Right renal pelvis (tissue), 4 donors: ENCODE data around the gene PRSS57. TPM values are rescaled to one million over a fixed set of nuclear protein-coding genes. Genes with fewer than 3 reads are reported as not detected.

ENCODE experiments used
- DNase-seq, 4 donors: peaks; one replicate each; pipeline ENCODE4 v3.0.0-alpha.2; 2013; ENCODE audit warnings: low read depth in 4 of 4, low spot score in 3 of 4, missing footprints in 1 of 4
- polyA plus RNA-seq, 4 donors: library from polyadenylated mRNA; unstranded; fragments of 120-200 nt; gene quantifications; one replicate each; pipeline ENCODE4 v1.2.1, GENCODE V29; 2013; ENCODE audit not compliant: insufficient read length in 4 of 4

Gene PRSS57
- polyA plus RNA-seq, 4 donors, result 0.17 to 0.48 (median 0.37) TPM

DNA sequence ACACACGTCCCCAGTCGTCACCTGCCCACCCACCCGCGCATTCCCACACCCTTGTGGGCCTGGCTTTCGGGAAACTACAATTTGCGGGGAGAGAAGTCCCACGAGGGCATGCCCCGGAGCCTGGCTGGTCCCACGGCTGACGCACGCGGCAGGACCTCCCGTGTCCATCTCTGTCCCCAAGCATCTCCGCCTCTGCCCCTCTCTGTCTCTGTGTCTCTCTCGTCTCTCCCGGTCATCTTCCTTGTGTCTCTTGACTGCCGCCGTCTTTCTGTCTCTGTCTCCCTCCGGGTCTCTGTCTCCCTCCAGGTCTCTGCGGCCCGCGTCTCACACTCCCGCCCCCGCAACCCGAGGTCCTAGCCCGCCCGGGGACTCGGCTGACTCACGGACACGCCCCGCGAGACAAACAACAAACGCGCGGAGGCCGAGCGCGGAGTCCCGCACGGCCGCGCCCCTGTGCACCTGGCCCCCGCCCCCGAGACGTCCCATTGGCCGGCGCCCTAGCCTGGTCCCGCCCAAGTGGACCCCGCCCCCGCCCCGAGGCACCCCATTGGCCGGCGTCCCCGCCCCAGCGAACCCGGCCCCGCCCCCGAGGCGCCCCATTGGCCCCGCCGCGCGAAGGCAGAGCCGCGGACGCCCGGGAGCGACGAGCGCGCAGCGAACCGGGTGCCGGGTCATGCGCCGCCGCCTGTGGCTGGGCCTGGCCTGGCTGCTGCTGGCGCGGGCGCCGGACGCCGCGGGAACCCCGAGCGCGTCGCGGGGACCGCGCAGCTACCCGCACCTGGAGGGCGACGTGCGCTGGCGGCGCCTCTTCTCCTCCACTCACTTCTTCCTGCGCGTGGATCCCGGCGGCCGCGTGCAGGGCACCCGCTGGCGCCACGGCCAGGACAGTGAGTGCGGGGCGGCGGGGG lies 55.7 kb downstream of the PRSS57 start, which contains the start of gene FGF22:
FGF22 (plus strand) TSS at position 627 of the 908 bp plus-strand sequence; CDS start at position 674, 47 bp downstream.
- DNase-seq, result peak; percentile 69 to 77 (median 75)

DNA sequence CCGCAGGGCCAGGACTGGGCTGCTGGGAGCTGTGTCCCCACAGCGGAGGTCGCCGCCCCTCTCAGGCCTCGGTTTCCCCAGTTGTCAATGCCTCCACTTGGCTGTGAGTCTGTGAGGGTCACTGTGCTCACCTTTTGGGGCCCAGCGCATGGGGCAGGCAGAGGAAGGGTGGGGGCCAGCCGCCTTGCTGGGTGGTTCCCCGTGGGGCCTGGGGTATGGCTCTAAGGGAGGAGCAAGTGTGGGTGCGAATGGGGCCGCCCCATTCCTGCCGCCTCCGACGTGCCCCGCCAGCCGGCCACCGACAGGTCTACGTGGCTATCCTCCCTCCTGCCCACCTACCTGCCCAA lies 56.4 kb downstream of the PRSS57 start:
- no peak for DNase-seq

Other genes with a start within 250 kb of the PRSS57 start
- gene SHC2, start 234.4 kb downstream of the PRSS57 start, polyA plus RNA-seq, result 10 to 100 TPM; 25.1 to 41.9 (median 28.7) TPM
- gene MADCAM1, start 199.0 kb downstream of the PRSS57 start, polyA plus RNA-seq, result 1 to 10 TPM; 2.8 to 5.6 (median 3.6) TPM
- 10 to 100 TPM in 1 of 4 donors, 1 to 10 TPM in 3; 5.5 to 18.3 (median 6.6) TPM for gene TPGS1, start 188.0 kb downstream of the PRSS57 start, polyA plus RNA-seq
- 10 to 100 TPM; 56.1 to 75.0 (median 60.6) TPM for gene CDC34, start 163.7 kb downstream of the PRSS57 start, polyA plus RNA-seq
- under 1 TPM; 0.17 to 0.43 (median 0.29) TPM for gene GZMM, start 151.4 kb downstream of the PRSS57 start, polyA plus RNA-seq
- 100 to 1,000 TPM; 419 to 639 (median 444) TPM for gene BSG, start 122.9 kb downstream of the PRSS57 start, polyA plus RNA-seq
- under 1 TPM; 0.18 to 0.44 (median 0.23) TPM for gene HCN2, start 105.6 kb downstream of the PRSS57 start, polyA plus RNA-seq
- 10 to 100 TPM; 52.8 to 71.6 (median 57.0) TPM for gene POLRMT, start 61.9 kb downstream of the PRSS57 start, polyA plus RNA-seq
- under 1 TPM; 0.23 to 0.73 (median 0.48) TPM for gene FGF22, start 55.6 kb downstream of the PRSS57 start, polyA plus RNA-seq
- 10 to 100 TPM; 20.8 to 36.7 (median 27.4) TPM for gene RNF126, start 32.2 kb downstream of the PRSS57 start, polyA plus RNA-seq
- 10 to 100 TPM; 13.8 to 22.5 (median 16.3) TPM for gene FSTL3, start 19.1 kb downstream of the PRSS57 start, polyA plus RNA-seq
- gene PALM, start 13.5 kb upstream of the PRSS57 start, polyA plus RNA-seq, result 100 to 1,000 TPM in 1 of 4 donors, 10 to 100 TPM in 3; 79.7 to 121 (median 87.5) TPM
- 1 to 10 TPM; 7.6 to 9.7 (median 8.0) TPM for gene MISP, start 55.7 kb upstream of the PRSS57 start, polyA plus RNA-seq
- 100 to 1,000 TPM; 365 to 458 (median 390) TPM for gene PTBP1, start 102.0 kb upstream of the PRSS57 start, polyA plus RNA-seq
- gene PLPPR3, start 126.5 kb upstream of the PRSS57 start, polyA plus RNA-seq, result 10 to 100 TPM in 3 of 4 donors, 1 to 10 TPM in 1; 8.6 to 19.1 (median 13.6) TPM
- gene AZU1, start 132.4 kb upstream of the PRSS57 start, polyA plus RNA-seq, result 1 to 10 TPM in 2 of 4 donors, under 1 TPM in 2; 0.76 to 2.4 (median 1.2) TPM
- gene PRTN3, start 145.5 kb upstream of the PRSS57 start, polyA plus RNA-seq, result 1 to 10 TPM in 2 of 4 donors, under 1 TPM in 2; 0.50 to 1.6 (median 1.2) TPM
- gene ELANE, start 156.9 kb upstream of the PRSS57 start, polyA plus RNA-seq, result under 1 TPM in 3 of 4 donors, not detected in 1; 0.18 to 0.96 (median 0.64) TPM
- gene CFD, start 164.2 kb upstream of the PRSS57 start, polyA plus RNA-seq, result 1 to 10 TPM; 2.1 to 5.7 (median 2.6) TPM
- 10 to 100 TPM; 57.1 to 70.8 (median 60.7) TPM for gene MED16, start 197.7 kb upstream of the PRSS57 start, polyA plus RNA-seq
- not detected for gene RNU6-9, start 198.0 kb upstream of the PRSS57 start, polyA plus RNA-seq
- gene R3HDM4, start 217.8 kb upstream of the PRSS57 start, polyA plus RNA-seq, result 10 to 100 TPM; 44.0 to 61.4 (median 46.7) TPM
- gene KISS1R, start 221.9 kb upstream of the PRSS57 start, polyA plus RNA-seq, result 1 to 10 TPM in 1 of 4 donors, under 1 TPM in 3; 0.38 to 1.6 (median 0.61) TPM
- 10 to 100 TPM; 19.4 to 27.4 (median 22.9) TPM for gene ARID3A, start 230.6 kb upstream of the PRSS57 start, polyA plus RNA-seq